Naive thymus-derived CD4-positive, alpha-beta T cell (primary cell): ENCODE data around the gene C11orf97. TPM values are rescaled to one million over a fixed set of nuclear protein-coding genes. Genes with fewer than 3 reads are reported as not detected.

Experiments
- ATAC-seq: fragments of 150-1000 bp; cut with Tn5 transposase; 2 replicates; pipeline ENCODE4 v1.10.0; 2021; ENCODE audit warnings: mild to moderate bottlenecking, moderate library complexity
- CTCF ChIA-PET: fragments of 350-600 bp; sonication (Branson Sonifier 250); formaldehyde crosslinking; loops from one replicate; lab custom pipeline; 2021; ENCODE audit warnings: antibody characterized with exemption; lab: Charles Lee
- POLR2A ChIA-PET: fragments of 350-600 bp; sonication (Branson Sonifier 250); formaldehyde crosslinking; loops from one replicate; lab custom pipeline; 2021; ENCODE audit warnings: antibody characterized with exemption, inconsistent platforms; lab: Charles Lee
- DNase-seq, 9 donors: peaks; one replicate each; pipeline versions ENCODE4 v3.0.0 to v3.0.0-alpha.2; 2020 to 2022; ENCODE audit warnings: mixed read lengths in 1 of 9
- H3K27ac ChIP-seq: one replicate; pipeline ENCODE4 v1.7.0; 2013; ENCODE audit warnings: mild to moderate bottlenecking, low read depth, low read length, moderate library complexity
- H3K27me3 ChIP-seq, 2 donors: one replicate each; pipeline ENCODE4 v1.7.0; 2013; ENCODE audit warnings: low read length in 2 of 2, mild to moderate bottlenecking in 2 of 2, moderate library complexity in 2 of 2; ENCODE audit not compliant: control insufficient read depth in 2 of 2, insufficient read depth in 2 of 2
- H3K36me3 ChIP-seq, 3 experiments: 1 replicate in 2 of 3; 2 replicates in 1 of 3; pipeline ENCODE4 v1.7.0; 2013; ENCODE audit warnings: low read length in 3 of 3, mild to moderate bottlenecking in 3 of 3, moderate library complexity in 1 of 3; ENCODE audit not compliant: insufficient read depth in 3 of 3, control insufficient read depth in 2 of 3
- H3K4me1 ChIP-seq, 2 donors: one replicate each; pipeline ENCODE4 v1.7.0; 2013; ENCODE audit warnings: low read length in 2 of 2, mild to moderate bottlenecking in 2 of 2, moderate library complexity in 1 of 2; ENCODE audit not compliant: control insufficient read depth in 2 of 2, insufficient read depth in 2 of 2
- H3K4me3 ChIP-seq: 2 replicates; pipeline ENCODE4 v1.7.0; 2013; ENCODE audit warnings: mild to moderate bottlenecking, low read length
- H3K9me3 ChIP-seq, 3 experiments: 1 replicate in 2 of 3; 2 replicates in 1 of 3; pipeline ENCODE4 v1.7.0; 2013; ENCODE audit warnings: low read length in 3 of 3; ENCODE audit not compliant: control insufficient read depth in 2 of 3
- H3K27ac Mint-ChIP-seq, 9 donors: one replicate each; pipeline ENCODE4 v1.8.0; 2020 to 2022; ENCODE audit warnings: mixed read lengths in 9 of 9, mild to moderate bottlenecking in 8 of 9, moderate library complexity in 5 of 9, inconsistent platforms in 2 of 9
- H3K27me3 Mint-ChIP-seq, 5 donors: one replicate each; pipeline ENCODE4 v1.8.0; 2021 to 2022; ENCODE audit warnings: mixed read lengths in 5 of 5, mild to moderate bottlenecking in 1 of 5
- H3K36me3 Mint-ChIP-seq, 5 donors: one replicate each; pipeline ENCODE4 v1.8.0; 2020 to 2022; ENCODE audit warnings: mixed read lengths in 5 of 5, mild to moderate bottlenecking in 3 of 5, inconsistent platforms in 1 of 5
- H3K4me1 Mint-ChIP-seq, 7 donors: one replicate each; pipeline ENCODE4 v1.8.0; 2020 to 2022; ENCODE audit warnings: mixed read lengths in 7 of 7, mild to moderate bottlenecking in 3 of 7, inconsistent platforms in 1 of 7
- H3K4me3 Mint-ChIP-seq, 10 donors: one replicate each; pipeline ENCODE4 v1.8.0; 2020 to 2022; ENCODE audit warnings: mild to moderate bottlenecking in 10 of 10, mixed read lengths in 10 of 10, moderate library complexity in 6 of 10, inconsistent platforms in 2 of 10
- H3K9me3 Mint-ChIP-seq, 11 donors: one replicate each; pipeline ENCODE4 v1.8.0; 2020 to 2022; ENCODE audit warnings: mixed read lengths in 11 of 11, mild to moderate bottlenecking in 4 of 11, inconsistent platforms in 1 of 11, moderate library complexity in 1 of 11
- intact Hi-C, 2 donors: fragments of 100-400 bp; cut with micrococcal nuclease; formaldehyde crosslinking; loops; one replicate each; pipeline ENCODE4 v1.15.1; 2023
- polyA plus RNA-seq, 2 donors: library from polyadenylated mRNA; unstranded; fragments of 300-500 nt; fragmentation: Illumina TruSeq; gene quantifications; one replicate each; pipeline ENCODE4 v1.2.3, GENCODE V29; 2021
- total RNA-seq, 6 experiments: library from RNA in 5 of 6; stranded (reverse) in 5 of 6; gene quantifications; 1 replicate in 5 of 6; 2 replicates in 1 of 6; pipeline ENCODE4 v1.2.3 and lab custom pipeline; 2021 to 2026

The C11orf97 gene
- total and polyA plus RNA-seq, 7 experiments from 2014 or later: not detected

GRCh38 chr11:94543695-94544645 lies 31.7 kb downstream of the C11orf97 start, which contains the start of gene FUT4:
FUT4 (plus strand) TSS chr11:94543921; CDS start chr11:94544134, 213 bp downstream.
- H3K9me3 Mint-ChIP-seq: no peaks in the 10 kb centered on the region
- ATAC-seq: peak; percentile 84
- Histone ChIP-seq H3K27me3 (no peaks in the 10 kb centered on the region), H3K9me3 (no peaks in the 10 kb centered on the region), H3K27ac (peak within 1 kb of the TSS; percentile 88), H3K36me3 (no peaks in the 10 kb centered on the region), H3K4me1 (peaks cover 22 to 29% of the 10 kb centered on the region in 2 donors), H3K4me3 (peak within 1 kb of the TSS; percentile 85)
- peak; percentile 51 to 83 (median 70) for DNase-seq
- CTCF ChIA-PET: no interaction called here
- POLR2A ChIA-PET: interaction anchor here (0.6 to 1.7 kb wide), 4 partner anchors 49 to 803 kb away, joined by 3 to 4 read pairs (median 3); partner anchors contain the start of genes C11orf54 and TAF1D
- H3K4me3 Mint-ChIP-seq: peak within 1 kb of the TSS; percentile 93 to 100 (median 98)
- H3K36me3 Mint-ChIP-seq: peaks cover 0 to 15% (median 0%) of the 10 kb centered on the region in 5 donors
- H3K27me3 Mint-ChIP-seq: no peaks in the 10 kb centered on the region
- peak within 1 kb of the TSS; percentile 96 to 100 (median 99) for H3K27ac Mint-ChIP-seq
- peaks cover 24 to 49% (median 41%) of the 10 kb centered on the region in 7 donors for H3K4me1 Mint-ChIP-seq
- intact Hi-C loops: loop anchor here (1.0 to 5.0 kb wide), 13 partner anchors 23 to 1848 kb away; partner anchors contain the start of genes ANKRD49 (in 2 of the 2), CWC15 (in 2 of the 2), FAM76B (in 2 of the 2) and KDM4D (in 2 of the 2)

DNA sequence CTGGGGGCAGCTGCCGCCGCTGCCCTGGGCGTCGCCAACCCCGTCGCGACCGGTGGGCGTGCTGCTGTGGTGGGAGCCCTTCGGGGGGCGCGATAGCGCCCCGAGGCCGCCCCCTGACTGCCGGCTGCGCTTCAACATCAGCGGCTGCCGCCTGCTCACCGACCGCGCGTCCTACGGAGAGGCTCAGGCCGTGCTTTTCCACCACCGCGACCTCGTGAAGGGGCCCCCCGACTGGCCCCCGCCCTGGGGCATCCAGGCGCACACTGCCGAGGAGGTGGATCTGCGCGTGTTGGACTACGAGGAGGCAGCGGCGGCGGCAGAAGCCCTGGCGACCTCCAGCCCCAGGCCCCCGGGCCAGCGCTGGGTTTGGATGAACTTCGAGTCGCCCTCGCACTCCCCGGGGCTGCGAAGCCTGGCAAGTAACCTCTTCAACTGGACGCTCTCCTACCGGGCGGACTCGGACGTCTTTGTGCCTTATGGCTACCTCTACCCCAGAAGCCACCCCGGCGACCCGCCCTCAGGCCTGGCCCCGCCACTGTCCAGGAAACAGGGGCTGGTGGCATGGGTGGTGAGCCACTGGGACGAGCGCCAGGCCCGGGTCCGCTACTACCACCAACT lies 32.5 kb downstream of the C11orf97 start:
- Histone ChIP-seq H3K4me1 (peaks cover 22 to 29% of the 10 kb centered on the region in 2 donors), H3K9me3 (no peaks in the 10 kb centered on the region), H3K27me3 (no peaks in the 10 kb centered on the region), H3K4me3 (peak overlapping the region; percentile 85), H3K27ac (peak overlapping the region; percentile 88), H3K36me3 (no peaks in the 10 kb centered on the region)
- DNase-seq: peak in 5 of 9 donors; percentile 1 to 24 (median 6)
- intact Hi-C loops: loop anchor here (1.0 to 5.0 kb wide), 9 partner anchors 51 to 1848 kb away; partner anchors contain the start of genes ANKRD49 (in 2 of the 2), FAM76B (in 2 of the 2), MRE11 (in 2 of the 2) and C11orf54 (in 1 of the 2)
- H3K4me3 Mint-ChIP-seq: peak overlapping the region; percentile 58 to 99 (median 78)
- ChIA-PET CTCF (no interaction called here), POLR2A (interaction anchor here (0.6 to 1.7 kb wide), 3 partner anchors 215 to 804 kb away, joined by 3 to 4 read pairs (median 3); partner anchors contain the start of genes C11orf54 and TAF1D)
- H3K27ac Mint-ChIP-seq: peak overlapping the region in 2 of 9 donors; percentile 36 to 76
- peak; percentile 2 for ATAC-seq
- H3K4me1 Mint-ChIP-seq: peaks cover 28 to 54% (median 46%) of the 10 kb centered on the region in 7 donors
- H3K9me3 Mint-ChIP-seq: no peaks in the 10 kb centered on the region
- H3K36me3 Mint-ChIP-seq: peaks cover 0 to 16% (median 0%) of the 10 kb centered on the region in 5 donors
- no peaks in the 10 kb centered on the region for H3K27me3 Mint-ChIP-seq

GRCh38 chr11:94545264-94546161 lies 33.3 kb downstream of the C11orf97 start:
- no peak for ATAC-seq
- intact Hi-C loops: loop anchor here in 1 of 2 donors (2.0 kb wide), 1 partner anchor 1243 kb away; the partner anchor contains the start of gene FAM76B
- CTCF ChIA-PET: interaction anchor here (0.6 kb wide), 1 partner anchor 42 kb away, joined by 3 read pairs; no protein-coding TSS in a partner anchor
- peaks cover 31 to 62% (median 54%) of the 10 kb centered on the region in 7 donors for H3K4me1 Mint-ChIP-seq
- peak overlapping the region; percentile 64 to 99 (median 78) for H3K4me3 Mint-ChIP-seq
- no peaks in the 10 kb centered on the region for H3K9me3 ChIP-seq
- H3K4me3 ChIP-seq: peak overlapping the region; percentile 17
- DNase-seq: peak in 1 of 9 donors; percentile 9
- H3K27me3 Mint-ChIP-seq: no peaks in the 10 kb centered on the region
- H3K27ac Mint-ChIP-seq: peak overlapping the region in 8 of 9 donors; percentile 20 to 80 (median 68)
- no peak overlapping the region for H3K27ac ChIP-seq
- no peaks in the 10 kb centered on the region for H3K9me3 Mint-ChIP-seq
- H3K36me3 Mint-ChIP-seq: peaks cover 0 to 19% (median 0%) of the 10 kb centered on the region in 5 donors
- POLR2A ChIA-PET: interaction anchor here (1.7 kb wide), 1 partner anchor 805 kb away, joined by 4 read pairs; the partner anchor contains the start of genes C11orf54 and TAF1D
- H3K27me3 ChIP-seq: no peaks in the 10 kb centered on the region
- H3K4me1 ChIP-seq: peaks cover 22 to 29% of the 10 kb centered on the region in 2 donors
- H3K36me3 ChIP-seq: no peaks in the 10 kb centered on the region

DNA sequence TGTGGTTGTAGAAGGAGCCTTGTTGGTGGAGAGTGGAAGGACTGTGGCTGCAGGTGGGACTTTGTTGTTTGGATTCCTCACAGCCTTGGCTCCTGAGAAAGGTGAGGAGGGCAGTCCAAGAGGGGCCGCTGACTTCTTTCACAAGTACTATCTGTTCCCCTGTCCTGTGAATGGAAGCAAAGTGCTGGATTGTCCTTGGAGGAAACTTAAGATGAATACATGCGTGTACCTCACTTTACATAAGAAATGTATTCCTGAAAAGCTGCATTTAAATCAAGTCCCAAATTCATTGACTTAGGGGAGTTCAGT lies 33.9 kb downstream of the C11orf97 start:
- ChIA-PET CTCF (interaction anchor here (0.6 kb wide), 1 partner anchor 43 kb away, joined by 3 read pairs; no protein-coding TSS in a partner anchor), POLR2A (no interaction called here)
- Histone ChIP-seq H3K4me1 (peaks cover 22 to 29% of the 10 kb centered on the region in 2 donors), H3K27me3 (no peaks in the 10 kb centered on the region), H3K9me3 (no peaks in the 10 kb centered on the region), H3K4me3 (no peak overlapping the region), H3K36me3 (no peaks in the 10 kb centered on the region), H3K27ac (no peak overlapping the region)
- Mint-ChIP-seq H3K27me3 (no peaks in the 10 kb centered on the region), H3K27ac (peak overlapping the region in 6 of 9 donors; percentile 3 to 80 (median 52)), H3K9me3 (no peaks in the 10 kb centered on the region), H3K4me3 (peak overlapping the region; percentile 64 to 99 (median 78)), H3K36me3 (peaks cover 0 to 19% (median 0%) of the 10 kb centered on the region in 5 donors), H3K4me1 (peaks cover 31 to 63% (median 55%) of the 10 kb centered on the region in 7 donors)
- no peak for ATAC-seq
- intact Hi-C loops: no loop called here
- DNase-seq: no peak

DNA sequence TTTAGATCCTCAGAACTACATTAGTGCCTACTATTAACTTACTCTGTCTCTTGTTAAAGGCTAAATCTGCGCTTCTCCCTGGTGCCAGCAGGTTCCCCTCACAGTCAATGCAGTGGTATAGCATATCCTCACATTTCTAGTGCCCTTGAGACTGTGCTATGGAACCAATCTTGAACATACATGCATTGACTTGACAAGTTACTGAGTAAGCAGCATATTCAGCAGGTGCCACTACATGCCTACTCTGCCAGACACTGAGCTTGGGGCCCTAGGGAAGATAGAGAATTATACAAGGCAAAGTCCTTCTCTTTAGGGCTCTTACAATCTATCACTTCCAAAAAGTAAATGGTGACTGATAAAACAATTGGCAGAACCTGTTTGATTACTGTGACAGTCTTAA lies 34.6 kb downstream of the C11orf97 start:
- Histone ChIP-seq H3K27me3 (no peaks in the 10 kb centered on the region), H3K4me1 (peaks cover 22 to 29% of the 10 kb centered on the region in 2 donors), H3K4me3 (no peak overlapping the region), H3K9me3 (no peaks in the 10 kb centered on the region), H3K36me3 (no peaks in the 10 kb centered on the region), H3K27ac (no peak overlapping the region)
- H3K36me3 Mint-ChIP-seq: peaks cover 0 to 19% (median 0%) of the 10 kb centered on the region in 5 donors
- POLR2A ChIA-PET: no interaction called here
- H3K4me3 Mint-ChIP-seq: peak overlapping the region in 9 of 10 donors; percentile 6 to 79 (median 62)
- H3K4me1 Mint-ChIP-seq: peaks cover 31 to 63% (median 55%) of the 10 kb centered on the region in 7 donors
- CTCF ChIA-PET: no interaction called here
- no peak for DNase-seq
- H3K27me3 Mint-ChIP-seq: no peaks in the 10 kb centered on the region
- ATAC-seq: no peak
- intact Hi-C loops: no loop called here
- H3K27ac Mint-ChIP-seq: peak overlapping the region in 5 of 9 donors; percentile 1 to 74 (median 37)
- H3K9me3 Mint-ChIP-seq: no peaks in the 10 kb centered on the region
